GM19395 (cell line): ENCODE measurements around the gene SRGAP2C.
"Not testable (repeated sequence)": the region's sequence is repeated elsewhere in the genome, so short reads cannot be mapped to it uniquely, and the experiment has no call there.

Experiments used
- ATAC-seq: cut with Tn5 transposase; IDR thresholded peaks from one replicate; pipeline ENCODE4 v1.9.1; 2021; ENCODE audit warnings: mild to moderate bottlenecking, moderate library complexity; ENCODE audit not compliant: unreplicated experiment

The SRGAP2C gene

DNA sequence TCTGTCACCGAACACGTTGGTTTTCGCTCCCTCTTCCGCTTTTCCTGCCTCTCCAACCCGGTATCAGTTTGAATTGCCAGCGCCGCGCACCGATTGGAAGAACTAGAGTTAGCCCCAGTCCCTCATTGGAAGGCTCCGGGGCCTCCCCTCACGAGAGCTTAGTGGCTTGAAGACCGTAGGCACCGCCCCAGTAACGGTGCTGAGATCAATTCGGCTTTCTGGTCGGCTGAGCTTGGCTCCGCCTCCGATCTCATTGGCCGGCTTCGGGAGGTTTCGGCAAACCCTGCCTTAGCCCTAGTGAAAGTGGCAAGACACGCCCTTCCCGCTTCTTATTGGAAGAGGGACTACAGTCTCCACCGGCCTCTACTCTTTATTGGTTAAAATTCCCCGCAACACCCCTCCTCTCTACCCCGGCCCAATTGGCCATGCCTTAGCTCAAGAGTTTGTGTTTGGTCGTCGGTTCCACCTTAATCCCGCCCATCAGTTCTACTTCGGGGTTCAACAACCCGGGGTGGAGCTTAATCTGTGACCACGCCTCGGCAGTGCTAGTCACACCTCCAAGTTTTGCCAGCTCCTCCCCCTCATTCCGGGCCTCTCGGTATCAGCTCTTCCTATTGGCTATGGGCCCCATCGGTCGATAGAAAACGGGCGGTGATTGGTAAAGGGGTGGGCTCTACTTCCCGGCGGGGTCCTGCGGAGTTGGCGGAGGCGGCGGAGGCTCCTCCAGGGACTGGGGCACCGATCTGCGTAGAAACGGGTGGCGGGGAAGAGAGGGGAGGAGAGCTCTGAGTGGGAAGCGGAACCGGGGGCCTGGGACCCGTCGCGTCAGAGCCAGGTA, at the start of gene SRGAP2C, which contains the start of gene FAM72B:
SRGAP2C (plus strand) TSS at position 686 of the 838 bp plus-strand sequence. CDS start 2,472 bp downstream, outside the sequence.
FAM72B (minus strand) TSS at position 51 of the 838 bp plus-strand sequence. CDS start 851 bp downstream, outside the sequence.
- ATAC-seq = peak; percentile 87

DNA sequence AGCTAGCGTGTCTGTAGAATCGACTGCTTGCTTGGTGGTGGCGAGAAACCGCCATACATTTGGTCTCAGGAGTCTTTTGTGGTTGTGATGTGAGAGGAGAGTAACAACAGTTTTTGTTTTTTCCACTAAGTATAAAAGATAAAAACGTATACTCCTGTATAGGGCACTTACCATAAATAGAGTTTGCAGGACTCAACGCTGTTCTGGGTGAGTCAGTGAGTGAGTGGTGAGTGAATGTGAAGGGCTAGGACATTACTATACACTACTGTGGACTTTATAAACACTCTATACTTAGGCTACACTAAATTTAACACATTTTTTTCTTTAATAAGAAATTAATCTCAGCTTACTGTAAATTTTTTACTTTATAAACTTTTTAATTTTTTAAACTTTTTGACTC, 44.4 kb upstream of the SRGAP2C start:
- ATAC-seq = not testable (repeated sequence)

DNA sequence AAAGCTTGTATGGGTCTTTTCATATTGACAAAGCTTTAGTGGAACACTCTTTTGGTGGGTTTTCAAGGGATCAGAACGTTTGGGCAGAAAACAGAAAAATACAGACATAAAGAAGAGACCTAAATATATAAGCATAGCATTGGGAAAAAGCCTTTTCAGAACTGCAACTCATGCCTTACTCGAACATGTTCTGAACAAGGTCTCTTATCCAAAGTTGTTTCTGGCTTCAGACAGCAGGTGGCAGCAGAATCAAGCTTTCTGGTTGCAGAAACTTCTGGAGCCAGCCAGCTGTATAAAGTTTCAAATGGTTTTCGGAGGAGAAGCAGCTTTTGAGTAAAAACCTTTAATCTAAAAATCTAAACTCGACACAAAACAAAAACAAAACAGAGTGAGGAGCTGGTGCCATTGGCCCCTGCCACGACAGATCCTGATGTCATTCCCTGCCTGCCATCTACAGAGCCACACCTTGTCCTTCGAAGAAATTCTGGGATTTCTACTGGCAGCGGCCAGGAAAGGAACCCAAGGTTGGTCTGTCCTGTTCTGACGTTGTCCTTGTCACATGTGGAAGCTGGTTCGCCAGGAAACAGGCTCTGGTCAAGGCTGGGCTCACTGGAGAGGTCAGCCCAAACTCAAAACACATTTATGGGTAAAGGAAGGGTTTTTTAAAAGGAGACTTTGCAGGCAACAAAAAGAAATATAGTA, 36.1 kb upstream of the SRGAP2C start:
- not testable (repeated sequence) for ATAC-seq

DNA sequence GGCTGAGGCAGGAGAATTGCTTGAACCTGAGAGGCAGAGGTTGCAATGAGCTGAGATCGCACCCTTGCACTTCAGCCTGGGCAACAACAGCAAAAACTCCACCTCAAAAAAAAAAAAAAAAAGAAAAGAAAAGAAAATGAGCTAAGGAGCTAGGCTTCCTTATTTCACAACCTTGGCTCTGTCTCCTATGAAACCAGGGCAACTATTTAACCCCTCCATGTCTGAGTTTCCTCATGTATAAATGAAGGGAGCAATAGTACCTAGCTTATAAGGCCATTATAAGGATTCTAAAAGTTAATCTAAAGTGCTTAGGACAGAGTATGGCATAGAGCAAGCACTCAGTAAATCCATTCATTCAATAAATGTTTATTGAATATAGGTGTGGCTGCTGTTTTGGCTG, 33.5 kb upstream of the SRGAP2C start:
- ATAC-seq = not testable (repeated sequence)

DNA sequence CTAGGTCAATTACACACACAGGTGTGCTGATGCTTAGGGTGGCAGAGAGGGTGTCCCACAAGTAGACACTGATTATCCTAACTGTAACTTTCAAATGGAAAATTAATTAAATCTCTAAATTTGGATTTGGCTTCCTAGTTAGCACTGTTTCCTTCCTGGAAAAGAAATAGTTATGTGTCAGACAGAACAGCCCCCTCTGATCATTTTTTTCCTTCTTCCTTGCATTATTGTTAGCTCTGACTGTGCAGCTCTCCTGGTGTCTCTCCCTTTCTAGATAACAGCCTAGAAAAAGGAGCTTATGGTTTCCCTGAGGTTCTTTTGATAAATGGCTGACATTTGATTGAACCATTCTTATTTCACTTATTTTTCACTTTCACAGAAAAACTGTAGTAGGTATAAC, 32.0 kb upstream of the SRGAP2C start:
- not testable (repeated sequence) for ATAC-seq

DNA sequence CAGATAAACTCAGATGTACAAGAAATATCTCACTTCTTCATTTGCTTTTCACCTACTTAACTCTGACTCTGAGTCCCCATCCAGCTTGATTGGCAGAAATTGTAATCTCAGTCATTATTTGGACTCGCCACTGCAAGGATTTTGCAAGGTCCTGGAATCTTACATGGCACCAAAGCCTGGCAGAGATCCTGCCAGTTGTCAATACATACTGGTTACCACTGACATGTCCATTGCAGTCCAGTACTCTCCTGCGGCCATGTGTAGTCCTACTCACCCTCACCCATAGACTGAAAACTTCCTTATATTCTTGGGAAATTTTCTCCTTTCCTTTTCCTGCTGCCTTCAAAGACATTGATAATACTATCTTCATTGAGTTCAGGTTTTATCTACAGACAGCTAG, 30.0 kb upstream of the SRGAP2C start:
- ATAC-seq = not testable (repeated sequence)

- ATAC-seq = not testable (repeated sequence)
Observed at GRCh38 chr1:121155671-121156358, 29.0 kb upstream of the SRGAP2C start.

DNA sequence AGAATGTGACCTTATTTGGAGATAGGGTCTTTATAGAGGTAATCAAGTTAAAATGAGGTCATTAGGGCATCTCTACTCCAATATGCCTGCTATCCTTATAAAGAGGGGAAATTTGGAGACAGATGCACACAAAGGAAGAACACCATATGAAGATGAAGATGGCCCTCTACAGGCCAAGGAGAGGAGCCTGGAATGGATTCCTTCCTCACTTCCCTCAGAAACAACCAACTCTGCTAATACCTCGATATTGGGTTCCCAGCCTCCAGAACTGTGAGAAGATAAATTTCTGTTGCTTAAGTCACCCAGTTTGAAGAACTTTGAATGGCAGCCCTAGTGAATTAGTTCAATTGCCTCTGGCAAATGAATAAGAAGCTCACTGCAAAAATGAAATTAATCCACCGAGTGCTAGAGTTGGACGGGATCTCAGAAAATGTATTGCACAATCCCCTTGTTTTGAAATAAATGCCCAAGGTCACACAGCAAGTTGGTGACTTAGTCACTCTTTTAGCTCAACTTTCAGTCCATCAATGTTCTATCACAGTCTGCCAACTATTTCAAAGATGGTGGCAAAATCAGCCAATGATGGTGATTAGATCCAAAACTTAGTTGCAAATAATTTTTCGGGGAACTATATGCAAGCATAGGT, 27.7 kb upstream of the SRGAP2C start:
- ATAC-seq = not testable (repeated sequence)

DNA sequence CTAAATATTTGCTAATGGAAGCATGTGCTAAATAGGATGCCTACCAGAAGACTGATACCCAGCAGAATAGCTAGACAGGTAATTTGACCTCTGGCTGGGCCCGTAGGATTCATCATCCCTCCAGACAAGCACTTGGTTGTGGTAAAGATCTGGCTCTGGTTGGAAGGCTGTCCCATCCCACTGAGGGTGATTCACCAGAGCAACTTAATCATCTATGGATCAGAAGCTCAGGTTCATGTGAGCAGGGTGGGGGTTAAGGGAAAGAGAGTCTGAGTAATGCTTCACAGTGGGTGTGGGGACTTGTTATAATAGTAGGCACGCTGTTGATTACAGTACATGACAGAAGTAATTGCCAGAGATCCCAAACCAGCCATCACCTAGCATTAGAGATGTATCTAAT, 27.2 kb upstream of the SRGAP2C start:
- not testable (repeated sequence) for ATAC-seq

- ATAC-seq = not testable (repeated sequence)
Observed at GRCh38 chr1:121160118-121160517, 24.7 kb upstream of the SRGAP2C start.

- ATAC-seq = not testable (repeated sequence)
Observed at GRCh38 chr1:121161199-121161901, 23.4 kb upstream of the SRGAP2C start.

GRCh38 chr1:121163850-121164757, 20.7 kb upstream of the SRGAP2C start:
- not testable (repeated sequence) for ATAC-seq

DNA sequence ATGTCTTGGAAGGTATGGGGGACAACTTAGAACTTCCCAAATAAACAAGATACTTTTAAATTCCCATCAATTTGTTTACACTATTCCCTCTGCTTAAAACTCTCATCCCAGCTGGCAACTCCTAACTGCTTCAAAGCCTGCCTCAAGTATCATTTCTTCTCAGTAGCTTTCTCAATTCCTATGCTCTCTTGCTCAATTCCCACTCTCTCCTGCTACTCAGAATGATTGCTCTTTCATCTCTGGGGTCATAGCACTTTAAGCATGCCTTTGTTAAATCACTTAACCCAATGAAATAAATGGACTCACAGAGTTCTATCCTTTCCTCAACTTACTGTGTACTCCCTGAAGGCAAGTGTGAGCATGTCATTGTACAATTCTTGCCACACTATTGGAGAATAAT, 19.5 kb upstream of the SRGAP2C start:
- ATAC-seq = not testable (repeated sequence)

DNA sequence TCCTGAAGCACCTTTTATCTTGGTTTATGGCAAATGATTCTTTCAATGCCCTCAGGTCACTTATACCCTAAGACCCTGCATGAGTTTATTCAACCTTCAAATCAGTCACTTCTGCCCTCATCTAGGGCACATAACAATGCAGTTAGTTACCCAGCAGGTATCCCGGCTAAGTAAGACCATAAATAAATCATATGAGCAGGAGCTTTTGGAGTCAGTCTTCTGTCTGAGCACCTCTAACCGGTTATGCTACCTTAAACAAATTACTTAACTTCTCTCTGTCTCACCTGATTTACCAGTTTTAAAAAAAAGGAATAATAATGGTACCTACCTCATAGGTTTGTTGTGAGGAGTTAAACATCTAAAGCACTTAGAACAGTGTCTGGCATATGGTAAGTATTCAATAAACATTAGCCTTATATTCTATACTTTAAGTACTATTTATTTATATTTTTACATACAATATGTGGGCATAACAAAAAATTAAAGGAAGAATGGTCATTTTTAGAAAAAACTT, 17.5 kb upstream of the SRGAP2C start:
- ATAC-seq = not testable (repeated sequence)

DNA sequence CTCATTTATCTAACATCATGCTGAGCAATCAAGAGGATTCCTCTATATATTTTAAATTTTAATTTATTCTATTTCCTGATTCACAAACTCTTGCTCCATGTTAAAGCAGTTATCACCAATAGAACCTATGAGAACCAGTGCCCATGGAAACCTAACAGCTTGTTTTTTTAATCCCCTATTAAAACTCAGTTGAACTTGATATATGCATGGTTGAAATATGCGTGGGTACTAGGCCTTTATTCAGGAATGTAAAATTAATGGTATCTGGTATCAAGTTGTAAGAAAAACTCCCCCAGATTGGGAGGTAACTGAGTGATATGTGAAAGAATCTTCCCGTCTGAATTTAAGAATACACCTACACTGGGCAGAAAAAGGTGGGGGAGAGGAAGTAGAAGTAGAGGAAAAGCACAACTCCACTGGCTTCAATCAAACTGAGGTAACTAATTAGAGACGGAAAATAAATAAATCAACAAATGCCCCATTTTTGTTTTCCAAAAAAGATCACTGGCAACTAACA, 16.6 kb upstream of the SRGAP2C start:
- ATAC-seq = not testable (repeated sequence)

DNA sequence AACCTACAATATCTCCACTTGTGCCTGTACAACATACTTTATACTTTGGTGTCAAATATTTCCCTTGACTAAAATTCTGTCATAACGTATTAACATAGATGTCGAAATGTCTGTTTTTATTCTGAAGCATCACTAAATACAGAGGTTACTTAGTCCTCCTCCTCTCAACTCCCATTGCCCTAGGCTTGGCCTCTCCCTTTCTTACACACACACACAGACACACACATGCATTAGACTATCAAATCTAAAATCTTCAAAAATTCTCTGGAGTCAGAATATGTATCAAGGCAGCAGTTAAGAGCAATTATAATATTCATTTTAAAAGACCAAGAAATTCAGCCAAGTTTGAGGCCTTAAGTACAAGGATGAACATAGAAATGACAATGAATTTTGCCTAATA, 8.1 kb upstream of the SRGAP2C start:
- ATAC-seq = not testable (repeated sequence)

GRCh38 chr1:121178197-121178596, 6.6 kb upstream of the SRGAP2C start:
- ATAC-seq = not testable (repeated sequence)

DNA sequence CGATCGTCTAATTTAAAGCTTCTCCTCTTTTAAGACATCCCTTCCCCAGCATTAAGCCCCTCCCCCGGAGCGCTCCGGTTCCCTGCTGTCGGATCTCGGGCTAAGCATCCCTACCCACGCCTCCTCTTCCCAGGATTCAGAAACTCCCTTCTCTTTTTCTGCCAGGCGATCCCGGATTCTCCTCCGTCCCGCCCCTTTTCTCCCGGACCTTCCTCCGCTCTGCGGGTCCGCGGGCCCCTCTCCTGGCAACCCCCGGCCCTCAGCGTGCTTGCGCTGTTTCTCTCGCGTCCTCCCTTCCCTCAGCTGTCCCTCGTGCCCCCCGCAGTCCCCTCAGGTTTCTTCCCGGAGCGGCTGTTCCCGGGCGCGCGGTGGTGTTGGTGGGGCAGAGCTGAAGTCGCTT, 908 bp upstream of the SRGAP2C start:
- not testable (repeated sequence) for ATAC-seq
